GM12878 (cell line): ENCODE results near the gene CELF2. TPM values are rescaled to one million over a fixed set of nuclear protein-coding genes. Genes with fewer than 3 reads are reported as not detected.

ENCODE experiments used
- ATAC-seq: fragments of 200-7000 bp; cut with Tn5 transposase; 3 replicates; pipeline ENCODE4 v1.9.1; 2020; ENCODE audit warnings: mild to moderate bottlenecking, moderate library complexity
- BruUV-seq: library from RNA; stranded (reverse); fragments of 400-500 nt; replicated peaks from 2 replicates; lab custom pipeline; 2021; lab: Mats Ljungman, UMichigan
- CTCF ChIA-PET: fragments of 300-600 bp; sonication (Branson Sonifier 250); formaldehyde crosslinking; extraction: SDS; loops from one replicate; lab custom pipeline; 2021; ENCODE audit warnings: inconsistent platforms; lab: Yijun Ruan, JAX
- POLR2A ChIA-PET: fragments of 350-600 bp; formaldehyde crosslinking; extraction: SDS; loops from one replicate; lab custom pipeline; 2021; ENCODE audit warnings: inconsistent platforms; lab: Charles Lee
- RAD21 ChIA-PET: fragments of 300-600 bp; sonication (Branson Sonifier 250); formaldehyde crosslinking; loops from one replicate; lab custom pipeline; 2023; ENCODE audit warnings: antibody characterized with exemption; ENCODE audit not compliant: unreplicated experiment; lab: Charles Lee
- SMC1A ChIA-PET: fragments of 300-600 bp; sonication (Branson Sonifier 250); formaldehyde crosslinking; loops from one replicate; lab custom pipeline; 2023; ENCODE audit not compliant: unreplicated experiment, uncharacterized antibody; lab: Charles Lee
- DNase-seq: peaks from one replicate; pipeline ENCODE4 v3.0.0-alpha.2; 2011; ENCODE audit warnings: low read depth, low spot score
- FAIRE-seq: peaks from 3 replicates; lab custom pipeline; 2011; peaks lifted over from hg19 to GRCh38; lab: Jason Lieb, UNC
- H2AFZ ChIP-seq: 2 replicates; pipeline ENCODE4 v1.6.0; 2011; ENCODE audit warnings: low read depth, low read length, control low read depth; ENCODE audit not compliant: control insufficient read depth
- H3K27ac ChIP-seq: 2 replicates; pipeline ENCODE4 v1.5.1; 2011; ENCODE audit warnings: control low read depth; ENCODE audit not compliant: control insufficient read depth, insufficient read depth
- H3K27me3 ChIP-seq, 2 experiments: replicated peaks in 1 of 2; 2 replicates each; pipeline versions ENCODE4 v1.6.0 to v1.6.1; 2011; ENCODE audit warnings: low read length in 1 of 2; ENCODE audit not compliant: control insufficient read depth in 2 of 2, insufficient read depth in 2 of 2
- H3K36me3 ChIP-seq, 2 experiments: 2 replicates each; pipeline ENCODE4 v1.5.1; 2011; ENCODE audit warnings: low read length in 1 of 2; ENCODE audit not compliant: control insufficient read depth in 2 of 2, insufficient read depth in 2 of 2
- H3K4me1 ChIP-seq: 2 replicates; pipeline ENCODE4 v1.6.1; 2011; ENCODE audit warnings: mild to moderate bottlenecking, low read length, moderate library complexity, mixed read lengths; ENCODE audit not compliant: control insufficient read depth, insufficient read depth
- H3K4me2 ChIP-seq: 2 replicates; pipeline ENCODE4 v1.6.0; 2011; ENCODE audit warnings: control low read depth; ENCODE audit not compliant: control insufficient read depth, insufficient read depth
- H3K4me3 ChIP-seq: fragments of 200-600 bp; sonication (generic); 2 replicates; pipeline ENCODE4 v1.5.1; 2016
- H3K79me2 ChIP-seq: 2 replicates; pipeline ENCODE4 v1.6.0; 2011; ENCODE audit warnings: low read length; ENCODE audit not compliant: control insufficient read depth, insufficient read depth
- H3K9ac ChIP-seq: 2 replicates; pipeline ENCODE4 v1.8.0; 2011; ENCODE audit warnings: low read length, control low read depth, mixed read lengths; ENCODE audit not compliant: control insufficient read depth, insufficient read depth
- H3K9me3 ChIP-seq: replicated peaks from 3 replicates; pipeline ENCODE4 v1.5.1; 2011; ENCODE audit warnings: mild to moderate bottlenecking, low read length; ENCODE audit not compliant: control insufficient read depth, insufficient read depth
- H4K20me1 ChIP-seq: 2 replicates; pipeline ENCODE4 v1.6.0; 2011; ENCODE audit not compliant: control insufficient read depth, insufficient read depth
- CUX1 ChIP-seq: IDR thresholded peaks from 2 replicates; pipeline ENCODE4 v1.6.1; 2012; ENCODE audit warnings: improper control_type of control experiment, low read depth, low read length; ENCODE audit not compliant: insufficient replicate concordance
- GATAD2B ChIP-seq: fragments of 450-650 bp; conservative IDR thresholded peaks from 2 replicates; pipeline ENCODE4 v1.6.1; 2017; ENCODE audit warnings: low read depth, mild to moderate bottlenecking, moderate library complexity
- JUND ChIP-seq: IDR thresholded peaks from 2 replicates; pipeline ENCODE4 v1.6.1; 2012; ENCODE audit warnings: low read depth, mild to moderate bottlenecking, low read length, improper control_type of control experiment, moderate library complexity
- KAT2A ChIP-seq: conservative IDR thresholded peaks from 2 replicates; pipeline ENCODE4 v1.6.1; 2011; ENCODE audit warnings: low read depth, low read length; ENCODE audit not compliant: control insufficient read depth
- NRF1 ChIP-seq: conservative IDR thresholded peaks from 2 replicates; pipeline ENCODE4 v1.6.1; 2011; ENCODE audit warnings: mild to moderate bottlenecking, low read depth, low read length, improper control_type of control experiment
- RUNX3 ChIP-seq: IDR thresholded peaks from 2 replicates; pipeline ENCODE4 v1.6.1; 2012; ENCODE audit warnings: low read length, inconsistent platforms
- TBL1XR1 ChIP-seq: IDR thresholded peaks from 2 replicates; pipeline ENCODE4 v1.6.1; 2012; ENCODE audit warnings: low read depth, low read length, improper control_type of control experiment
- WRNIP1 ChIP-seq: IDR thresholded peaks from 2 replicates; pipeline ENCODE4 v1.6.1; 2011; ENCODE audit warnings: low read depth, low read length, improper control_type of control experiment, borderline replicate concordance
- ZBED1 ChIP-seq: IDR thresholded peaks from 2 replicates; pipeline ENCODE4 v1.6.1; 2016; ENCODE audit warnings: borderline replicate concordance
- ZZZ3 ChIP-seq: IDR thresholded peaks from 2 replicates; pipeline ENCODE4 v1.6.1; 2011; ENCODE audit warnings: low read depth; ENCODE audit not compliant: control insufficient read depth, insufficient read length
- WGBS: methylation state at CpG from one replicate; pipeline ENCODE4 v1.1.6; 2016; ENCODE audit warnings: low lambda C conversion rate; ENCODE audit not compliant: insufficient replicate concordance, insufficient coverage; ENCODE audit errors: missing lambda C conversion rate; 5-methylcytosine and 5-hydroxymethylcytosine counted together
- in situ Hi-C: fragments of 300-500 bp; cut with MboI; formaldehyde crosslinking; loops from 9 replicates; pipeline ENCODE4 v1.14.3; 2018; ENCODE audit warnings: mixed read lengths
- intact Hi-C: fragments of 100-400 bp; cut with micrococcal nuclease; formaldehyde crosslinking; loops from one replicate; pipeline ENCODE4 v1.14.2; 2022; ENCODE audit not compliant: unreplicated experiment
- polyA plus RNA-seq, 11 experiments: library from polyadenylated mRNA; depleted of rRNA in 4 of 11; unstranded in 6 of 11; stranded (reverse) in 5 of 11; fragments of >200 nt; fragmentation: Nextera tagmentation in 4 of 11; fragmentation: Illumina TruSeq in 1 of 11; extraction: Ambion mirVana in 4 of 11; extraction: Trizol in 1 of 11; gene quantifications; 1 replicate in 1 of 11; 2 replicates in 10 of 11; pipeline versions ENCODE4 v1.2.1 to v1.2.3, GENCODE V29; 2011 to 2016; ENCODE audit warnings: inconsistent platforms in 2 of 11, missing spikeins in 2 of 11, low read depth in 1 of 11
- total RNA-seq, 4 experiments: library from RNA; depleted of rRNA in 3 of 4; stranded (reverse); fragments of >200 nt in 3 of 4; fragmentation: Illumina TruSeq in 1 of 4; extraction: Trizol in 1 of 4; gene quantifications; 2 replicates each; pipeline versions ENCODE4 v1.2.1 to v1.2.3, GENCODE V29; 2013 to 2021
- TF ChIP-seq, protein P1 (sequence below): fragments of 450-650 bp; IDR thresholded peaks from 2 replicates; pipeline ENCODE4 v1.6.1; 2016; ENCODE audit warnings: mild to moderate bottlenecking
- TF ChIP-seq, protein P2 (sequence below): fragments of 150-350 bp; IDR thresholded peaks from 2 replicates; pipeline ENCODE4 v1.6.1; 2016; ENCODE audit warnings: low read depth, low read length

CELF2 gene
- total and polyA plus RNA-seq, 10 of the 15 experiments (the other 5 are each of a cell fraction or from before 2014, with no cell fraction given) = 20.8 to 129 (median 86.3) TPM

- ATAC-seq = no peak
- no peaks in the 10 kb centered on the region for H4K20me1 ChIP-seq
- in situ Hi-C loops (no loop called here), intact Hi-C loops (no loop called here)
- H3K79me2 ChIP-seq = no peaks in the 10 kb centered on the region
- no peak overlapping the region for H3K4me3 ChIP-seq
- H3K4me2 ChIP-seq = no peak overlapping the region
- 100% methylated on average over 6 of the region's 6 CpGs for WGBS
- FAIRE-seq = no peak
- no peak for DNase-seq
- RAD21 ChIA-PET = no interaction called here
- no peak overlapping the region for H2AFZ ChIP-seq
- no peak overlapping the region for H3K9ac ChIP-seq
- H3K9me3 ChIP-seq = peaks cover 27% of the 10 kb centered on the region; the same call in 2 of the 3 replicates
- SMC1A ChIA-PET = no interaction called here
- H3K27ac ChIP-seq = no peak overlapping the region
- POLR2A ChIA-PET = no interaction called here
- CTCF ChIA-PET = no interaction called here
- peaks cover 27 to 68% of the 10 kb centered on the region in 2 experiments for H3K36me3 ChIP-seq
- H3K4me1 ChIP-seq = no peaks in the 10 kb centered on the region
- BruUV-seq = no TSS peak
- no peaks in the 10 kb centered on the region for H3K27me3 ChIP-seq
- TF ChIP-seq NRF1 = no peak
- no peak for TF ChIP-seq RUNX3
- no peak for TF ChIP-seq CUX1
- TF ChIP-seq WRNIP1 = no peak
- TF ChIP-seq, protein P1, sequence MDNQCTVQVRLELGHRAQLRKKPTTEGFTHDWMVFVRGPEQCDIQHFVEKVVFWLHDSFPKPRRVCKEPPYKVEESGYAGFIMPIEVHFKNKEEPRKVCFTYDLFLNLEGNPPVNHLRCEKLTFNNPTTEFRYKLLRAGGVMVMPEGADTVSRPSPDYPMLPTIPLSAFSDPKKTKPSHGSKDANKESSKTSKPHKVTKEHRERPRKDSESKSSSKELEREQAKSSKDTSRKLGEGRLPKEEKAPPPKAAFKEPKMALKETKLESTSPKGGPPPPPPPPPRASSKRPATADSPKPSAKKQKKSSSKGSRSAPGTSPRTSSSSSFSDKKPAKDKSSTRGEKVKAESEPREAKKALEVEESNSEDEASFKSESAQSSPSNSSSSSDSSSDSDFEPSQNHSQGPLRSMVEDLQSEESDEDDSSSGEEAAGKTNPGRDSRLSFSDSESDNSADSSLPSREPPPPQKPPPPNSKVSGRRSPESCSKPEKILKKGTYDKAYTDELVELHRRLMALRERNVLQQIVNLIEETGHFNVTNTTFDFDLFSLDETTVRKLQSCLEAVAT = no peak
- no peak for TF ChIP-seq JUND
- TF ChIP-seq, protein P2, sequence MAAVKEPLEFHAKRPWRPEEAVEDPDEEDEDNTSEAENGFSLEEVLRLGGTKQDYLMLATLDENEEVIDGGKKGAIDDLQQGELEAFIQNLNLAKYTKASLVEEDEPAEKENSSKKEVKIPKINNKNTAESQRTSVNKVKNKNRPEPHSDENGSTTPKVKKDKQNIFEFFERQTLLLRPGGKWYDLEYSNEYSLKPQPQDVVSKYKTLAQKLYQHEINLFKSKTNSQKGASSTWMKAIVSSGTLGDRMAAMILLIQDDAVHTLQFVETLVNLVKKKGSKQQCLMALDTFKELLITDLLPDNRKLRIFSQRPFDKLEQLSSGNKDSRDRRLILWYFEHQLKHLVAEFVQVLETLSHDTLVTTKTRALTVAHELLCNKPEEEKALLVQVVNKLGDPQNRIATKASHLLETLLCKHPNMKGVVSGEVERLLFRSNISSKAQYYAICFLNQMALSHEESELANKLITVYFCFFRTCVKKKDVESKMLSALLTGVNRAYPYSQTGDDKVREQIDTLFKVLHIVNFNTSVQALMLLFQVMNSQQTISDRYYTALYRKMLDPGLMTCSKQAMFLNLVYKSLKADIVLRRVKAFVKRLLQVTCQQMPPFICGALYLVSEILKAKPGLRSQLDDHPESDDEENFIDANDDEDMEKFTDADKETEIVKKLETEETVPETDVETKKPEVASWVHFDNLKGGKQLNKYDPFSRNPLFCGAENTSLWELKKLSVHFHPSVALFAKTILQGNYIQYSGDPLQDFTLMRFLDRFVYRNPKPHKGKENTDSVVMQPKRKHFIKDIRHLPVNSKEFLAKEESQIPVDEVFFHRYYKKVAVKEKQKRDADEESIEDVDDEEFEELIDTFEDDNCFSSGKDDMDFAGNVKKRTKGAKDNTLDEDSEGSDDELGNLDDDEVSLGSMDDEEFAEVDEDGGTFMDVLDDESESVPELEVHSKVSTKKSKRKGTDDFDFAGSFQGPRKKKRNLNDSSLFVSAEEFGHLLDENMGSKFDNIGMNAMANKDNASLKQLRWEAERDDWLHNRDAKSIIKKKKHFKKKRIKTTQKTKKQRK = no peak
- TF ChIP-seq TBL1XR1 = no peak
- no peak for TF ChIP-seq ZZZ3
- no peak for TF ChIP-seq KAT2A
- no peak for TF ChIP-seq GATAD2B
- no peak for TF ChIP-seq ZBED1
Observed at GRCh38 chr10:11307004-11307403, 289.3 kb downstream of the CELF2 start.
